ENCODE data around the gene PPL.

Gene PPL

DNA sequence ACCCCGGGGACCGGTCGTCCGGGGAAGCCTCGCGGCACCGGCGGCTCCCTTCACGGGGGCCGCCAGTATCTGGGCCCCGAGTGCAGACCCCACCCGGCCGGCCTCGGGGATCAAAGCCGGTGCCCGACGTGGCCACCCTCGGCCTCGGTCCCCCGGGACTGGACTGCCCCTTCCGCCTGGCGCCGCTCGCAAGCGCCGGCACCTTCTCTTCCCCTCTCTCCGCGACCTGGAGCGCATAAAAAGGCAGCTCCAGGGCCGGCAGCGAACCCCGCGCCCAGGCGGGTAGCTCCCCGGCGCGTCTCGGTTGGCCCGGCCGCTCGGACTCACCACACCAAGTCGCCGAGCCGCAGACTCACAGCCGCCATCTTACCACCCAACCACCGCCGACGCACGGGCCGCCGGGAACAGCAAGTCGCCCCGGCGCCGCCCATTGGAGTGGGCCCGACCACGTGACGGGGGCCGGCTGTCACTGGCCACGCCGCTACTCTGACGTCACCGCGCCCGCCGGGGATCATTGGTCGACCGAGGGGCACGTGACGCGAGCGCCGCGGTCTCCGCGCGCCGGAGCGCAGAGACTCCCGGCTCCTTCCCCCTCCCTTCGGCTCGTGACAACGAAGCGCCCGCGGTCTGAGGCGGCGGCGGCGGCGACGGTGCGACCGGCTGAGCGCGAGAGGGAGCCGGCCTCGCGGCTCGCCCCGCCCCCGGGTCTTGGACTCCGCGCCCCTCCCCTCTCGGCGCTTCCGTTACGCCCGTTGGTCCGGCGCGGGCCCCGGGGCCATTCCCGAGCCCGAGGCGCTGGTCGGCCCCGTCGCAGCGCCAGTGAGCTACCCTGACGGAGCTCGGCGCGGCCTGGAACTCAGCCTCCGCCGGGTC is 89.8 kb downstream of the PPL start, which contains the start of the genes GLYR1 and UBN1 (continued):
- TF ChIP-seq, protein P1, sequence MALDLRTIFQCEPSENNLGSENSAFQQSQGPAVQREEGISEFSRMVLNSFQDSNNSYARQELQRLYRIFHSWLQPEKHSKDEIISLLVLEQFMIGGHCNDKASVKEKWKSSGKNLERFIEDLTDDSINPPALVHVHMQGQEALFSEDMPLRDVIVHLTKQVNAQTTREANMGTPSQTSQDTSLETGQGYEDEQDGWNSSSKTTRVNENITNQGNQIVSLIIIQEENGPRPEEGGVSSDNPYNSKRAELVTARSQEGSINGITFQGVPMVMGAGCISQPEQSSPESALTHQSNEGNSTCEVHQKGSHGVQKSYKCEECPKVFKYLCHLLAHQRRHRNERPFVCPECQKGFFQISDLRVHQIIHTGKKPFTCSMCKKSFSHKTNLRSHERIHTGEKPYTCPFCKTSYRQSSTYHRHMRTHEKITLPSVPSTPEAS (tag by site-specific recombination; IDR thresholded peaks at IDR 0.05): no peak
- no peak; the same call in 1 of the 2 replicates for TF ChIP-seq ZNF423 (tag by site-specific recombination; IDR thresholded peaks at IDR 0.05)
- no peak for TF ChIP-seq RBAK (tag by site-specific recombination; IDR thresholded peaks at IDR 0.05)
- TF ChIP-seq ZNF701 (tag by site-specific recombination; IDR thresholded peaks at IDR 0.05): no peak
- peak; percentile 75; the same call in 1 of the 2 replicates for TF ChIP-seq TCF7L2 (IDR thresholded peaks at IDR 0.05; ENCODE audit: borderline replicate concordance, low read depth, low read length)
- peak; percentile 92 for TF ChIP-seq ZNF335 (tag by site-specific recombination; conservative IDR thresholded peaks at IDR 0.05)
- TF ChIP-seq ZNF776 (tag by site-specific recombination; IDR thresholded peaks at IDR 0.05; ENCODE audit: borderline replicate concordance): no peak
- no peak for TF ChIP-seq ZNF37A (tag by site-specific recombination; IDR thresholded peaks at IDR 0.05)
- peak; percentile 48; the same call in 1 of the 2 replicates for TF ChIP-seq ZFP69B (tag by site-specific recombination; IDR thresholded peaks at IDR 0.05)
- peak; percentile 64; the same call in 1 of the 2 replicates for TF ChIP-seq KLF16 (tag by site-specific recombination; IDR thresholded peaks at IDR 0.05)
- TF ChIP-seq EGR2 (tag by site-specific recombination; IDR thresholded peaks at IDR 0.05; ENCODE audit: low read depth): peak; percentile 57; the same call in 1 of the 2 replicates
- TF ChIP-seq GLI2 (tag by site-specific recombination; IDR thresholded peaks at IDR 0.05; ENCODE audit: borderline replicate concordance, low read depth): no peak
- TF ChIP-seq KLF9 (tag by site-specific recombination; IDR thresholded peaks at IDR 0.05; ENCODE audit: low read depth): no peak; the same call in 1 of the 2 replicates
- peak; percentile 89 for TF ChIP-seq ZNF629 (tag by site-specific recombination; IDR thresholded peaks at IDR 0.05)
- TF ChIP-seq YY1 (tag by site-specific recombination; IDR thresholded peaks at IDR 0.05): peak; percentile 90
- peak; percentile 60; the same call in 1 of the 2 replicates for TF ChIP-seq SP7 (tag by site-specific recombination; IDR thresholded peaks at IDR 0.05)
- TF ChIP-seq, protein P2, sequence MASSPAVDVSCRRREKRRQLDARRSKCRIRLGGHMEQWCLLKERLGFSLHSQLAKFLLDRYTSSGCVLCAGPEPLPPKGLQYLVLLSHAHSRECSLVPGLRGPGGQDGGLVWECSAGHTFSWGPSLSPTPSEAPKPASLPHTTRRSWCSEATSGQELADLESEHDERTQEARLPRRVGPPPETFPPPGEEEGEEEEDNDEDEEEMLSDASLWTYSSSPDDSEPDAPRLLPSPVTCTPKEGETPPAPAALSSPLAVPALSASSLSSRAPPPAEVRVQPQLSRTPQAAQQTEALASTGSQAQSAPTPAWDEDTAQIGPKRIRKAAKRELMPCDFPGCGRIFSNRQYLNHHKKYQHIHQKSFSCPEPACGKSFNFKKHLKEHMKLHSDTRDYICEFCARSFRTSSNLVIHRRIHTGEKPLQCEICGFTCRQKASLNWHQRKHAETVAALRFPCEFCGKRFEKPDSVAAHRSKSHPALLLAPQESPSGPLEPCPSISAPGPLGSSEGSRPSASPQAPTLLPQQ (tag by site-specific recombination; IDR thresholded peaks at IDR 0.05): peak; percentile 84
- peak; percentile 48; the same call in 1 of the 2 replicates for TF ChIP-seq ZNF2 (tag by site-specific recombination; IDR thresholded peaks at IDR 0.05)
- TF ChIP-seq, protein P3, sequence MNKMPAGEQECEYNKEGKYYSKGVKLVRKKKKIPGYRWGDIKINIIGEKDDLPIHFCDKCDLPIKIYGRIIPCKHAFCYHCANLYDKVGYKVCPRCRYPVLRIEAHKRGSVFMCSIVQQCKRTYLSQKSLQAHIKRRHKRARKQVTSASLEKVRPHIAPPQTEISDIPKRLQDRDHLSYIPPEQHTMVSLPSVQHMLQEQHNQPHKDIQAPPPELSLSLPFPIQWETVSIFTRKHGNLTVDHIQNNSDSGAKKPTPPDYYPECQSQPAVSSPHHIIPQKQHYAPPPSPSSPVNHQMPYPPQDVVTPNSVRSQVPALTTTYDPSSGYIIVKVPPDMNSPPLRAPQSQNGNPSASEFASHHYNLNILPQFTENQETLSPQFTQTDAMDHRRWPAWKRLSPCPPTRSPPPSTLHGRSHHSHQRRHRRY (tag by site-specific recombination; IDR thresholded peaks at IDR 0.05): no peak
- no peak for TF ChIP-seq ZNF112 (tag by site-specific recombination; IDR thresholded peaks at IDR 0.05)
- TF ChIP-seq ZFHX2 (tag by site-specific recombination; conservative IDR thresholded peaks at IDR 0.05): peak; percentile 74
- TF ChIP-seq ZNF366 (tag by site-specific recombination; conservative IDR thresholded peaks at IDR 0.05): no peak
- no peak for TF ChIP-seq ZNF529 (tag by site-specific recombination; IDR thresholded peaks at IDR 0.05; ENCODE audit: insufficient replicate concordance)
- peak; percentile 67 for TF ChIP-seq SP3 (tag by site-specific recombination; IDR thresholded peaks at IDR 0.05)
- TF ChIP-seq, protein P4, sequence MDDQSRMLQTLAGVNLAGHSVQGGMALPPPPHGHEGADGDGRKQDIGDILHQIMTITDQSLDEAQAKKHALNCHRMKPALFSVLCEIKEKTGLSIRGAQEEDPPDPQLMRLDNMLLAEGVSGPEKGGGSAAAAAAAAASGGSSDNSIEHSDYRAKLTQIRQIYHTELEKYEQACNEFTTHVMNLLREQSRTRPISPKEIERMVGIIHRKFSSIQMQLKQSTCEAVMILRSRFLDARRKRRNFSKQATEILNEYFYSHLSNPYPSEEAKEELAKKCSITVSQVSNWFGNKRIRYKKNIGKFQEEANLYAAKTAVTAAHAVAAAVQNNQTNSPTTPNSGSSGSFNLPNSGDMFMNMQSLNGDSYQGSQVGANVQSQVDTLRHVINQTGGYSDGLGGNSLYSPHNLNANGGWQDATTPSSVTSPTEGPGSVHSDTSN (CRISPR knock-in tag; IDR thresholded peaks at IDR 0.05): 0 out of 2 replicates have a peak, but pooled peaks have one; percentile 23
- TF ChIP-seq, protein P5, sequence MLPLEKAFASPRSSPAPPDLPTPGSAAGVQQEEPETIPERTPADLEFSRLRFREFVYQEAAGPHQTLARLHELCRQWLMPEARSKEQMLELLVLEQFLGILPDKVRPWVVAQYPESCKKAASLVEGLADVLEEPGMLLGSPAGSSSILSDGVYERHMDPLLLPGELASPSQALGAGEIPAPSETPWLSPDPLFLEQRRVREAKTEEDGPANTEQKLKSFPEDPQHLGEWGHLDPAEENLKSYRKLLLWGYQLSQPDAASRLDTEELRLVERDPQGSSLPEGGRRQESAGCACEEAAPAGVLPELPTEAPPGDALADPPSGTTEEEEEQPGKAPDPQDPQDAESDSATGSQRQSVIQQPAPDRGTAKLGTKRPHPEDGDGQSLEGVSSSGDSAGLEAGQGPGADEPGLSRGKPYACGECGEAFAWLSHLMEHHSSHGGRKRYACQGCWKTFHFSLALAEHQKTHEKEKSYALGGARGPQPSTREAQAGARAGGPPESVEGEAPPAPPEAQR (tag by site-specific recombination; IDR thresholded peaks at IDR 0.05): no peak
- 0 out of 2 replicates have a peak, but pooled peaks have one; percentile 74 for TF ChIP-seq ZFP37 (tag by site-specific recombination; IDR thresholded peaks at IDR 0.05)
- TF ChIP-seq OSR2 (tag by site-specific recombination; IDR thresholded peaks at IDR 0.05): no peak
- TF ChIP-seq ZNF777 (tag by site-specific recombination; IDR thresholded peaks at IDR 0.05; ENCODE audit: borderline replicate concordance): no peak
- TF ChIP-seq YY2 (tag by site-specific recombination; IDR thresholded peaks at IDR 0.05): peak; percentile 93
- TF ChIP-seq ZXDB (tag by site-specific recombination; IDR thresholded peaks at IDR 0.05): peak; percentile 74
- TF ChIP-seq, protein P6, sequence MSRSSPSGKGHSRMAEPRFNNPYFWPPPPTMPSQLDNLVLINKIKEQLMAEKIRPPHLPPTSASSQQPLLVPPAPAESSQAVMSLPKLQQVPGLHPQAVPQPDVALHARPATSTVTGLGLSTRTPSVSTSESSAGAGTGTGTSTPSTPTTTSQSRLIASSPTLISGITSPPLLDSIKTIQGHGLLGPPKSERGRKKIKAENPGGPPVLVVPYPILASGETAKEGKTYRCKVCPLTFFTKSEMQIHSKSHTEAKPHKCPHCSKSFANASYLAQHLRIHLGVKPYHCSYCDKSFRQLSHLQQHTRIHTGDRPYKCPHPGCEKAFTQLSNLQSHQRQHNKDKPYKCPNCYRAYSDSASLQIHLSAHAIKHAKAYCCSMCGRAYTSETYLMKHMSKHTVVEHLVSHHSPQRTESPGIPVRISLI (tag by site-specific recombination; IDR thresholded peaks at IDR 0.05): no peak
- TF ChIP-seq ZNF184 (tag by site-specific recombination; IDR thresholded peaks at IDR 0.05): no peak

Measured in HEK293 (cell line).